HepG2 (cell line): ENCODE data around the gene ZCCHC24. TPM values are rescaled to one million over a fixed set of nuclear protein-coding genes. Genes with fewer than 3 reads are reported as not detected.

Experiments used
- ATAC-seq: fragments of 200-7000 bp; cut with Tn5 transposase; 3 replicates; pipeline ENCODE4 v1.9.1; 2020; ENCODE audit warnings: mild to moderate bottlenecking, moderate library complexity
- BruUV-seq: library from RNA; stranded (reverse); fragments of 400-500 nt; replicated peaks from 2 replicates; lab custom pipeline; 2021; lab: Mats Ljungman, UMichigan
- CTCF ChIA-PET: fragments of 300-600 bp; formaldehyde crosslinking; extraction: SDS; loops from one replicate; lab custom pipeline; 2021; ENCODE audit warnings: low total read pairs, inconsistent platforms, low intra/inter-chr PET ratio; lab: Yijun Ruan, JAX
- POLR2A ChIA-PET: fragments of 350-600 bp; sonication (Branson Sonifier 250); formaldehyde crosslinking; loops from one replicate; lab custom pipeline; 2020; ENCODE audit warnings: antibody characterized with exemption, inconsistent platforms; lab: Yijun Ruan, JAX
- DNase-seq: peaks from one replicate; pipeline ENCODE4 v3.0.0-alpha.2; 2015; ENCODE audit warnings: low spot score
- FAIRE-seq: peaks from 3 replicates; lab custom pipeline; 2011; peaks lifted over from hg19 to GRCh38; lab: Jason Lieb, UNC
- H2AFZ ChIP-seq: one replicate; pipeline ENCODE4 v1.6.1; 2011; ENCODE audit warnings: low read length, inconsistent platforms
- H3K27ac ChIP-seq: fragments of 300-600 bp; 3 replicates; pipeline ENCODE4 v1.8.0; 2011; ENCODE audit warnings: mixed run types, mild to moderate bottlenecking, mixed read lengths, low read length, inconsistent platforms; ENCODE audit not compliant: insufficient read depth; ENCODE audit errors: extremely low read length
- H3K27me3 ChIP-seq, 2 experiments: fragments of 200-600 bp in 1 of 2; 2 replicates in 1 of 2; 3 replicates in 1 of 2; pipeline versions ENCODE4 v1.6.0 to v1.8.0; 2011; ENCODE audit warnings: low read length in 2 of 2, mild to moderate bottlenecking in 2 of 2, moderate library complexity in 2 of 2, inconsistent platforms in 1 of 2; ENCODE audit not compliant: insufficient read depth in 2 of 2, control insufficient read depth in 1 of 2
- H3K36me3 ChIP-seq, 2 experiments: fragments of 200-600 bp in 1 of 2; replicated peaks in 1 of 2; 2 replicates in 1 of 2; 3 replicates in 1 of 2; pipeline versions ENCODE4 v1.5.1 to v1.8.0; 2011; ENCODE audit warnings: low read length in 2 of 2, inconsistent platforms in 1 of 2; ENCODE audit not compliant: insufficient read depth in 2 of 2, control insufficient read depth in 1 of 2
- H3K4me1 ChIP-seq: 2 replicates; pipeline ENCODE4 v1.5.1; 2012; ENCODE audit warnings: low read length, inconsistent platforms; ENCODE audit not compliant: insufficient read depth
- H3K4me2 ChIP-seq: 2 replicates; pipeline ENCODE4 v1.6.0; 2011; ENCODE audit warnings: low read depth, low read length, inconsistent platforms
- H3K4me3 ChIP-seq, 3 experiments: fragments of 200-600 bp in 1 of 3; sonication (generic), shearing (Covaris generic) in 1 of 3; replicated peaks in 1 of 3; 2 replicates each; pipeline ENCODE4 v1.5.1; 2011 to 2016; ENCODE audit warnings: low read length in 3 of 3, inconsistent platforms in 2 of 3, low read depth in 2 of 3, mild to moderate bottlenecking in 2 of 3, control low read depth in 1 of 3, mixed read lengths in 1 of 3; ENCODE audit not compliant: insufficient read depth in 1 of 3
- H3K79me2 ChIP-seq: one replicate; pipeline ENCODE4 v1.6.1; 2011; ENCODE audit warnings: low read length, inconsistent platforms; ENCODE audit not compliant: insufficient read depth
- H3K9ac ChIP-seq: 2 replicates; pipeline ENCODE4 v1.6.0; 2011; ENCODE audit warnings: mild to moderate bottlenecking, low read depth, low read length, inconsistent platforms; ENCODE audit not compliant: insufficient read depth
- H3K9me3 ChIP-seq: 2 replicates; pipeline ENCODE4 v1.5.1; 2012; ENCODE audit warnings: mild to moderate bottlenecking, low read length
- H4K20me1 ChIP-seq: 2 replicates; pipeline ENCODE4 v1.6.0; 2011; ENCODE audit warnings: inconsistent platforms, mild to moderate bottlenecking, low read length, moderate library complexity; ENCODE audit not compliant: insufficient read depth
- GPN1 ChIP-seq: sonication (generic); formaldehyde crosslinking; IDR thresholded peaks from 2 replicates; pipeline ENCODE4 v1.5.1; 2020; ENCODE audit warnings: missing genetic modification reagents, borderline replicate concordance
- IRF1 ChIP-seq: sonication (generic); formaldehyde crosslinking; IDR thresholded peaks from 2 replicates; pipeline ENCODE4 v1.4.0; 2020; ENCODE audit warnings: low read depth, mild to moderate bottlenecking, missing genetic modification reagents
- JDP2 ChIP-seq: sonication (generic); formaldehyde crosslinking; IDR thresholded peaks from 2 replicates; pipeline ENCODE4 v1.8.1; 2022; ENCODE audit warnings: missing genetic modification reagents, borderline replicate concordance
- JUND ChIP-seq: sonication (generic); formaldehyde crosslinking; IDR thresholded peaks from 2 replicates; pipeline ENCODE4 v1.8.0; 2022; ENCODE audit warnings: mild to moderate bottlenecking, missing genetic modification reagents
- MTF1 ChIP-seq: sonication (generic); formaldehyde crosslinking; IDR thresholded peaks from 2 replicates; pipeline ENCODE4 v1.5.0; 2020; ENCODE audit warnings: missing genetic modification reagents
- RARG ChIP-seq: sonication (generic); formaldehyde crosslinking; IDR thresholded peaks from 2 replicates; pipeline ENCODE4 v1.4.0; 2020; ENCODE audit warnings: low read depth, mild to moderate bottlenecking, missing genetic modification reagents
- SIN3B ChIP-seq: fragments of 150-350 bp; IDR thresholded peaks from 2 replicates; pipeline ENCODE4 v1.6.1; 2014; ENCODE audit warnings: low read length
- SMARCE1 ChIP-seq: fragments of 450-650 bp; IDR thresholded peaks from 2 replicates; pipeline ENCODE4 v1.6.1; 2017; ENCODE audit warnings: borderline replicate concordance
- THYN1 ChIP-seq: sonication (generic); formaldehyde crosslinking; IDR thresholded peaks from 2 replicates; pipeline ENCODE4 v1.8.1; 2023; ENCODE audit warnings: low read depth, mild to moderate bottlenecking, moderate library complexity, missing genetic modification reagents, borderline replicate concordance
- YEATS2 ChIP-seq: sonication (generic); formaldehyde crosslinking; IDR thresholded peaks from 2 replicates; pipeline ENCODE4 v1.4.0; 2020; ENCODE audit warnings: missing genetic modification reagents, borderline replicate concordance
- ZNF263 ChIP-seq: sonication (generic); formaldehyde crosslinking; IDR thresholded peaks from 2 replicates; pipeline ENCODE4 v1.4.0; 2020; ENCODE audit warnings: missing genetic modification reagents
- ZNF629 ChIP-seq: sonication (generic); formaldehyde crosslinking; conservative IDR thresholded peaks from 2 replicates; pipeline ENCODE4 v1.5.0; 2020; ENCODE audit warnings: missing genetic modification reagents
- ZNF75D ChIP-seq: sonication (generic); formaldehyde crosslinking; IDR thresholded peaks from 2 replicates; pipeline ENCODE4 v1.8.1; 2023; ENCODE audit warnings: missing genetic modification reagents, mild to moderate bottlenecking, borderline replicate concordance
- WGBS: methylation state at CpG from one replicate; pipeline ENCODE4 v1.1.6; 2017; ENCODE audit warnings: low lambda C conversion rate; 5-methylcytosine and 5-hydroxymethylcytosine counted together
- in situ Hi-C: cut with HindIII; loops from 2 replicates; pipeline ENCODE4 v1.10.0; 2017; ENCODE audit warnings: low pct_unique_long_range_greater_than_20kb; ENCODE audit not compliant: extremely low pct_ligation_motif_present
- intact Hi-C: fragments of 100-400 bp; cut with micrococcal nuclease; formaldehyde crosslinking; loops from one replicate; pipeline ENCODE4 v1.10.0; 2022; ENCODE audit not compliant: unreplicated experiment
- polyA plus RNA-seq, 8 experiments: library from polyadenylated mRNA; depleted of rRNA in 3 of 8; stranded (reverse) in 7 of 8; unstranded in 1 of 8; fragments of >200 nt; fragmentation: Illumina TruSeq in 4 of 8; extraction: Trizol in 4 of 8; gene quantifications; 2 replicates each; pipeline versions ENCODE4 v1.2.1 to v1.2.3, GENCODE V29; 2011 to 2016; ENCODE audit warnings: low read depth in 4 of 8, missing spikeins in 1 of 8, mixed read lengths in 1 of 8; ENCODE audit not compliant: insufficient read depth in 1 of 8
- total RNA-seq, 5 experiments: library from RNA; depleted of rRNA; stranded (reverse); fragments of >200 nt; fragmentation: Illumina TruSeq; extraction: Trizol; gene quantifications; 2 replicates each; pipeline ENCODE4 v1.2.3, GENCODE V29; 2016; ENCODE audit warnings: low read depth in 1 of 5
- TF ChIP-seq, protein P1 (sequence below): sonication (generic); formaldehyde crosslinking; IDR thresholded peaks from 2 replicates; pipeline ENCODE4 v1.4.0; 2020; ENCODE audit warnings: mild to moderate bottlenecking, missing genetic modification reagents, borderline replicate concordance
- TF ChIP-seq, protein P2 (sequence below): sonication (generic); formaldehyde crosslinking; IDR thresholded peaks from 2 replicates; pipeline ENCODE4 v1.5.1; 2020; ENCODE audit warnings: missing genetic modification reagents, mild to moderate bottlenecking, borderline replicate concordance

Gene ZCCHC24
- total and polyA plus RNA-seq, 2 of the 13 experiments (the other 11 are each of a cell fraction or from before 2014, with no cell fraction given): 3.1 to 7.9 TPM

DNA sequence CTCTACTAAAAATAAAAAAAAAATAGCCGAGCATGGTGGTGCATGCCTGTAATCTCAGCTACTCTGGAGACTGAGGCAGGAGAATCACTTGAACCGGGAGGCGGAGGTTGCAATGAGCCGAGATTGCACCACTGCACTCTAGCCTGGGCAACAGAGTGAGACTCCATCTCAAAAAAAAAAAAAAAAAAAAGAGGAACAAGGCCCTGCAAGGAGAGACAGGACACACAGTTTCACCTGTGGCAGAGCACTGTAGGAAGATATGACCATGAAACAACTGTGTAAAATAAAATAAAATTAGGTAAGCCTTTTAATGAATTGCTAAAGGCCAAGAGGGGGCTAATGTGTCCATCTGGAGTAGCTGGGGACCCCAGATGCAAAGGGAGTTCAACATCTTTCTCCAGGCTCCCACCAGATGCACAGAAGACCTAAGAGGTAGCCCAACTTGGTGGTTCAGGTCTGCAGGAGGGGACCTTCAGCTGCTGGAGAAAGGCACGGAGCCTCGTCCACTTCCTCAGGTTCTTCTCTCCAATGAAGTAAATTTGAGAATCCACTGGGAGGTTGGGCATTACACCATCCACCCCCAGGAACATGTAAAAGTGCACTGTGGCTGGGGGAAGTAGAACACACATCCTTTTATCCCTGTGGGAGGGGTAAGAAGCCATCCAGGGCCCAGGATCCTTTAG, 85.5 kb downstream of the ZCCHC24 start (continued):
- TF ChIP-seq, protein P1, sequence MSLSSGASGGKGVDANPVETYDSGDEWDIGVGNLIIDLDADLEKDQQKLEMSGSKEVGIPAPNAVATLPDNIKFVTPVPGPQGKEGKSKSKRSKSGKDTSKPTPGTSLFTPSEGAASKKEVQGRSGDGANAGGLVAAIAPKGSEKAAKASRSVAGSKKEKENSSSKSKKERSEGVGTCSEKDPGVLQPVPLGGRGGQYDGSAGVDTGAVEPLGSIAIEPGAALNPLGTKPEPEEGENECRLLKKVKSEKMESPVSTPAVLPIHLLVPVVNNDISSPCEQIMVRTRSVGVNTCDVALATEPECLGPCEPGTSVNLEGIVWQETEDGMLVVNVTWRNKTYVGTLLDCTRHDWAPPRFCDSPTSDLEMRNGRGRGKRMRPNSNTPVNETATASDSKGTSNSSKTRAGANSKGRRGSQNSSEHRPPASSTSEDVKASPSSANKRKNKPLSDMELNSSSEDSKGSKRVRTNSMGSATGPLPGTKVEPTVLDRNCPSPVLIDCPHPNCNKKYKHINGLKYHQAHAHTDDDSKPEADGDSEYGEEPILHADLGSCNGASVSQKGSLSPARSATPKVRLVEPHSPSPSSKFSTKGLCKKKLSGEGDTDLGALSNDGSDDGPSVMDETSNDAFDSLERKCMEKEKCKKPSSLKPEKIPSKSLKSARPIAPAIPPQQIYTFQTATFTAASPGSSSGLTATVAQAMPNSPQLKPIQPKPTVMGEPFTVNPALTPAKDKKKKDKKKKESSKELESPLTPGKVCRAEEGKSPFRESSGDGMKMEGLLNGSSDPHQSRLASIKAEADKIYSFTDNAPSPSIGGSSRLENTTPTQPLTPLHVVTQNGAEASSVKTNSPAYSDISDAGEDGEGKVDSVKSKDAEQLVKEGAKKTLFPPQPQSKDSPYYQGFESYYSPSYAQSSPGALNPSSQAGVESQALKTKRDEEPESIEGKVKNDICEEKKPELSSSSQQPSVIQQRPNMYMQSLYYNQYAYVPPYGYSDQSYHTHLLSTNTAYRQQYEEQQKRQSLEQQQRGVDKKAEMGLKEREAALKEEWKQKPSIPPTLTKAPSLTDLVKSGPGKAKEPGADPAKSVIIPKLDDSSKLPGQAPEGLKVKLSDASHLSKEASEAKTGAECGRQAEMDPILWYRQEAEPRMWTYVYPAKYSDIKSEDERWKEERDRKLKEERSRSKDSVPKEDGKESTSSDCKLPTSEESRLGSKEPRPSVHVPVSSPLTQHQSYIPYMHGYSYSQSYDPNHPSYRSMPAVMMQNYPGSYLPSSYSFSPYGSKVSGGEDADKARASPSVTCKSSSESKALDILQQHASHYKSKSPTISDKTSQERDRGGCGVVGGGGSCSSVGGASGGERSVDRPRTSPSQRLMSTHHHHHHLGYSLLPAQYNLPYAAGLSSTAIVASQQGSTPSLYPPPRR (CRISPR knock-in tag): no peak

DNA sequence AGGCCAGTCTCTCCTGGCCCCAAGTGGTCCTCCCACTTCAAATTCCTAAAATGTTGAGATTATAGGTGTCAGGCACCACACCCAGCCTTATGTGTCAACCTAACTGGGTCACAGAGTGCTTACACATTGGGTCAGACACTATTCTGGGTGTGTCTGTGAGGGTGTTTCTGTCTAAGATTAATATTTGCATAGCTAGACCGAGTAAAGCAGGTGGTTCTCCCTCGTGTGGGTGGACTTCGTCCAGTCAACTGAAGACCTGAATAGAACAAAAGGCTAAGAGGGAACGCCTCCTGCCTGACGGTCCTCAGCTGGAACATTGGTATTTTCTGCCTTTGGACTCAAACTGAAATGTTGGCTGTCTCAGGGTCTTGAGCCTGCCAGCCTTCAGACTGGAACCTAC, 86.6 kb downstream of the ZCCHC24 start:
- peak overlapping the region; percentile 44 for H3K27ac ChIP-seq
- H3K9ac ChIP-seq: no peak overlapping the region
- ATAC-seq (peak; percentile 91), DNase-seq (peak; percentile 94), FAIRE-seq (peak; percentile 99)
- WGBS: 4% methylated on average over 5 of the region's 5 CpGs
- H3K27me3 ChIP-seq: no peaks in the 10 kb centered on the region
- peak overlapping the region; percentile 28 for H3K4me2 ChIP-seq
- H3K4me3 ChIP-seq: no peak overlapping the region
- no peaks in the 10 kb centered on the region for H3K79me2 ChIP-seq
- no peak overlapping the region for H2AFZ ChIP-seq
- peaks cover 9% of the 10 kb centered on the region for H4K20me1 ChIP-seq
- in situ Hi-C loops: no loop called here
- peaks cover 40% of the 10 kb centered on the region for H3K4me1 ChIP-seq
- BruUV-seq: no TSS peak
- intact Hi-C loops: loop anchor here (1.0 kb wide), 1 partner anchor 12 kb away; the partner anchor contains the start of gene PPIF
- ChIA-PET POLR2A (interaction anchor here (0.5 to 3.5 kb wide), 6 partner anchors 11 to 753 kb away, joined by 3 to 45 read pairs (median 6); partner anchors contain the start of gene PPIF), CTCF (no interaction called here)
- H3K36me3 ChIP-seq: peaks cover 5 to 27% of the 10 kb centered on the region in 2 experiments
- no peaks in the 10 kb centered on the region for H3K9me3 ChIP-seq
- TF ChIP-seq JUND (no peak), SIN3B (no peak), THYN1 (CRISPR knock-in tag) (no peak), ZNF629 (CRISPR knock-in tag) (no peak), IRF1 (CRISPR knock-in tag) (no peak), GPN1 (no peak), MTF1 (CRISPR knock-in tag) (no peak), RARG (CRISPR knock-in tag) (no peak), JDP2 (no peak), YEATS2 (no peak), ZNF263 (CRISPR knock-in tag) (no peak), ZNF75D (CRISPR knock-in tag) (no peak), SMARCE1 (no peak)
- TF ChIP-seq, protein P2, sequence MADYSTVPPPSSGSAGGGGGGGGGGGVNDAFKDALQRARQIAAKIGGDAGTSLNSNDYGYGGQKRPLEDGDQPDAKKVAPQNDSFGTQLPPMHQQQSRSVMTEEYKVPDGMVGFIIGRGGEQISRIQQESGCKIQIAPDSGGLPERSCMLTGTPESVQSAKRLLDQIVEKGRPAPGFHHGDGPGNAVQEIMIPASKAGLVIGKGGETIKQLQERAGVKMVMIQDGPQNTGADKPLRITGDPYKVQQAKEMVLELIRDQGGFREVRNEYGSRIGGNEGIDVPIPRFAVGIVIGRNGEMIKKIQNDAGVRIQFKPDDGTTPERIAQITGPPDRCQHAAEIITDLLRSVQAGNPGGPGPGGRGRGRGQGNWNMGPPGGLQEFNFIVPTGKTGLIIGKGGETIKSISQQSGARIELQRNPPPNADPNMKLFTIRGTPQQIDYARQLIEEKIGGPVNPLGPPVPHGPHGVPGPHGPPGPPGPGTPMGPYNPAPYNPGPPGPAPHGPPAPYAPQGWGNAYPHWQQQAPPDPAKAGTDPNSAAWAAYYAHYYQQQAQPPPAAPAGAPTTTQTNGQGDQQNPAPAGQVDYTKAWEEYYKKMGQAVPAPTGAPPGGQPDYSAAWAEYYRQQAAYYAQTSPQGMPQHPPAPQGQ (CRISPR knock-in tag): no peak
